Activated T-helper 1 cell treated with anti-CD3 and anti-CD28 coated beads, Interleukin-2, amount 50 U/mL, for 16 hours (primary cell): ENCODE data around the gene NUMBL.

Source experiments
- DNase-seq, 2 donors: peaks; one replicate each; pipeline ENCODE4 v3.0.0-alpha.2; 2020; ENCODE audit warnings: low read depth in 1 of 2, low spot score in 1 of 2

The NUMBL gene

DNA sequence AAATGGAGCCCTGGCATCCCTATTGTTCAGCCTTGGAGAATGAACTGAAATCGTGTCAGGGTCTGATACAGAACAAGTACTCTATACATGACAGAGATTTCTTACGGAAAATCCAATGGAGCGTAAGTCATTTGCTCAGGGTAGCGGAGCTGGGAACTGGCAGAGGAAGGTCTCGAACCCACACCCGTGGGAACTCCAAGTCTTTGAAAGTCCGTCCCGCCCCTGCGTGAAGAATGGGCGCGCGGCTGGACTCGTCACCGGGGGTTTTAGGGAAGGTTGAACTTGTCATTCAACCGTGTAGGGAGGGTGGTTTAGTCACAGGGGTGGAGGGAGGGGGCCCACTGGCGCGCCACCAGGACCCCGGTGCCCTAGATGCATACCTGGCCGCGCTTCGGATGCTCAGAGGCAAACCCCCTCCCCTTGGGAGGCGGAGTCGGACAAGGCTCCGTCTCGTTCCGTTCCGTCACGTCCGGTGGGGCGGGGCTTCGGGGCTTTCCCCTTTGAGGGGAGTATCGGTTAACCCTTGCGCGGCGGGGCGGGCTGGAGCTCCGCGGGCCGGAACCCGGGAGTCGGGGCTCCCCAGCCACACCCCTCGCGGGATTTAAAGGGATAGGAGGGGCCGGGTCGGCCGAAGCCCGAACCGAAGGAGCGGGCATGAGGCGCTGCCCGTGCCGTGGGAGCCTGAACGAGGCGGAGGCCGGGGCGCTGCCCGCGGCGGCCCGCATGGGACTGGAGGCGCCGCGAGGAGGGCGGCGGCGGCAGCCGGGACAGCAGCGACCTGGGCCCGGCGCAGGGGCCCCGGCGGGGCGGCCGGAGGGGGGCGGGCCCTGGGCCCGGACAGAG is 26.3 kb upstream of the NUMBL start, which contains the start of the genes COQ8B and ITPKC:
TSS of gene COQ8B (minus strand) at position 405 of the 843 bp plus-strand sequence. CDS start 2,254 bp downstream, outside the sequence.
TSS of gene ITPKC (plus strand) at position 631 of the 843 bp plus-strand sequence. CDS start at position 655, 24 bp downstream.
- peak; percentile 99 to 100 for DNase-seq

DNA sequence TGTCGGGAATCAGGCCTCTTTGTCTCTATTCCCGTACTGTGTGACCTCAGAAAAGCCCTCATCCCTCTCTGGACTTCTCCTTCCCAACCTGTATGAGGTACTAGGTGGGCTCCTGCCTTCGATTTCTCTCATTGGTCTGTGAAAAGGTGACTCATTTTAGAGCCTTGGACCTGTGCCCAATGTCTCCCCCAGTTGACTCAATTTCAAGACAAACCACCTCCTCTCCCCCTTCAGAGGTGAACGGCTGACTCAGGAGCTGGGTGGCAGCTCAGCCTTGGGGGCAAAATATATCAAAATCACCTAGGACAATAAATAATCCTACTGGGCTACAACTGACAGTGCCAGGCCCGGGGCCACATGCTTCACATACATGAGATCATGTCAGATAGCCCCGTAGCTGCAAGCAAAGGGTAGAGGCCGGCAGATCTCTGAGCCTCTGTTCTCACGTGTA is 25.6 kb upstream of the NUMBL start:
- peak; percentile 12 to 49 for DNase-seq

- DNase-seq: peak; percentile 85 to 87
Observed at GRCh38 chr19:40714441-40715299, 24.2 kb upstream of the NUMBL start.

- no peak for DNase-seq
Observed at GRCh38 chr19:40713939-40714338, 23.5 kb upstream of the NUMBL start.

DNA sequence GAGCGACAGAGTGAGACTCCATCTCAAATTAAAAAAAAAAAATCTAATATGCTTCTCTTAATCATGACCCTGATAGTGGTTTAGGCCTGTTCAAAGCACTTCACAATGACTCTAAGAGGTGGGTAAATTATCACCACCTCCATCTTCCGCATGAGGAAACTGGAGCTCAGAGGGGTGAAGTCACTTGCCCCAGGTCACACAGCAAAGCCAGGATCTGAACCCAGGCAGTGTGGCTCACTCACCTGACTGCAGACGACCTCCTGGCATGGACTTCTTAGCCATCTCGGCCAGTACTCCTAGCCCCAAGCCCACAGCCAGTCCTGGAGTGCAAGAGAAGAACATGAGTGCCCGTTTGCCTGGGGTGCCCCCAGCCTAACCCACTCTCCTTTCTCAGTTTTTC is 19.4 kb upstream of the NUMBL start:
- DNase-seq: no peak

DNA sequence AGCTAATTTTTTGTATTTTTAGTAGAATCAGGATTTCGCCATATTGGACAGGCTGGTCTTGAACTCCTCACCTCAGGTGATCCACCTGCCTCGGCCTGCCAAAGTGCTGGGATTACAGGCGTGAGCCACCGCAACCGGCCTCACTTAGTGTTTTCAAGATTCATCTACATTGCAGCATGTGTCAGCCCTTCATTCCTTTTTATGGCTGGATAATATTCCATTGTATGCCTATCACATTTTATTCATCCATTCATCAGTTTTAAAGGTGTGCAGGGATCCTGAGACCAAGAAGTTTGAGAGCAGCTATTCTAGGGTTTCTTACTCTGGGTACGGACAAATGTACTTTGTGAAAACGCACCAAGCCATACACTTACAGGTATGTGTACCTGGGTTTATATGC is 17.2 kb upstream of the NUMBL start:
- DNase-seq: no peak

GRCh38 chr19:40705950-40706619 is 15.6 kb upstream of the NUMBL start:
- DNase-seq: no peak

- no peak for DNase-seq
Observed at GRCh38 chr19:40705362-40705651, 14.9 kb upstream of the NUMBL start.

DNA sequence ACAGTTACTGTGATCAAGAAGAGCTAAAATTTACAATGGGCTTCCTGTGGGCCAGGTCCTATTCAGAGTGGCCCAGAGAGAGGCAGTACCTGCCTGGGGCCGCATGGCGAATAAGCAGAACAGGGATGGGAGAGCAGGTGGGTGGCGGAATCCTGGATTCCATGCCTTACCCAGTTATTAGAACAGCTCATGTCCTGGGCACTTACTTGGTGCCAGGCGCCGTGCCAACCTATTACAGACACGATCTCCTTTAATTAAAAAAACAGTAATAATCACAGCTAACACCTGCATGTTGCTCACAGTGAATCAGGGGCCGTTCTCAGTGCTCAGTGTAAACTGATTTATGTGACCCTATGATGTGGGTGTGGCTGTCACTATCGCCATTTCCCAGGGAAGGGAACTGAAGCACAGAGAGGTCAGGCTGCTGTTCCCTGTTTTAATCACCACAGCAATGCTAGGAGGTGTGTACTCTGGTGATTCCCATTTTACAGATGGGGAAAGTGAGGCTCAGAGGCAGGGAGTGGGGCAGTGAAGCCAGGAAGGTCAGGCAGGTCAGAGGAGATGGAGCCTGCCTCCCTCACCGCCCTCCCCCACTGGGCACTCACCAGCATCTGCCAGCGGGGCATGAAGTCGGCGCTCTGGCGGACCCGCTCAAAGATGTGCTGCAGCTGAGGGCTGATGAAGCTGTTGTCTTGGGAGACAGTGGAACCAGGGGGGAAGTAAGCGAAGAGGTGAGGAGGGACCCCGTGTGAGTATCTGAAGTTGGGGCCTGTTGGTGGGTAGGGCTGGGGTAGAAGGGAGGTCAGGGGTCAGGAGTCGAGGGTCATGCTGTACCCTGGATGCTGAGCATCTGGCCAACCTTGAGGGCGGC is 14.3 kb upstream of the NUMBL start:
- no peak for DNase-seq

DNA sequence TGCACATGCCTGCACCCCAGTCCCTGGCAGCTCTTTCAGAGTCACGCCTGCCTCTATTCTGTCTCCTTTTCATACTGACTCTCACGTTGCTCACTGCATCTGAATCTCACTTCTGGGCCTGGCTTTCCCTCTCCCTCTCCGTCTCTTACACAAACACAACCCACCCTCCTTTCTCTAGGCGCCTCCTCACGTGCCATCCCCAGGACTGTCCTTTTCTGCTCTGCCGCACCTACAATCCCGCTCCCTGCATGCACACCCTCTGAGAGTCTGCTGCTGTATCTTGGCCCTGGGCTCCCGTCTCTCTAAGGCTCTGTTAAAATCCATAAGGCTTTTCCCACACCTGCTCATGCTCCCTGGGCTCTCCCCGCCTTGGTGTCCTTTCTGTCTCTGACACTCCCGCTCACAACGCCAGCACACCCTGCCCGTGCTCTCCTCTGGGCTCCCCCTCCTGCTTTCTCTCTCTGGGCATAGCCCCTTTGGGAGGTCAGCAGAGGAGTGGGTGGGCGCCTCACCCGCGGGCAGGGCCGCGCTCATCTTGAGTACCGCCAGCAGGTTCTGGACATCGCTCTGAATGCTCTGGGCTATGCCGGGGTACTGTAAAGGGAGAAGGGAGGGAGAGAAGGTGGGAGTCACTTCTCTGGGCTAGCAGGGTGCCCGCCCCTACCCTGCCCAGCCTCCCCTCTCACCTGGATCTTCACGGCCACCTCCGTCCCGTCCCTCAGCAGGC is 12.7 kb upstream of the NUMBL start:
- DNase-seq: no peak

DNA sequence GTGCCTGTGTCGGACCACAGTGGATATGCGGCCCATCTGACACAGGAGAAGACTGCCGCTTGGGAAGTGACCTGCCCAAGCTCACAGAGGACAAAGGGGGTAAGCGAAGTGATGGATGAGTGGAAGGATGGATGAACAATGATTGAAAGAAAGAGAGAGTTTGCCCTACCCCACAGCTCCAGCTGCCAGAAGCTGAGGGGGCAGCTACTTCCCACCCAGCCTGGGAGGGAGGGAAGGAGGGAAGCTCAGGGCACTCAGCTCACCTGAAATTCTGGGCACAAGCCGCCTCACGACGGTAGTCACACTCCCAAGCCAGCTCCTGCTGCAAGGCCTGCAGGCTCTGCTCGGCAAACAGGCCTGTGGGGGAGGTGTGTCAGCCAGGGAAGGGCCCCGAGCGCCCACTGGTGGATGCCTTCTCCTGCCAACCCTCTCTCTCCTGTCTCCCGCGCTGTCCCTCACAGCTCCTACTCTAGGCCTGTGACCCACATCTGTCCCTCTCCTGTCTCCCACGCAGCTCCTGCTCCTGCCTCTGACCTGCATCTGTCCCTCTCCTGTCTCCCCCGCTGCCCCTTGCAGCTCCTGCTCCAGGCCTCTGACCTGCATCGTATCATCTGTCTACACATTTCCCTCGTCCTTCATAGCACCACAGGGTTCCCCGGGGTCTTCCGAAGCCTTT is 12.0 kb upstream of the NUMBL start:
- no peak for DNase-seq

DNA sequence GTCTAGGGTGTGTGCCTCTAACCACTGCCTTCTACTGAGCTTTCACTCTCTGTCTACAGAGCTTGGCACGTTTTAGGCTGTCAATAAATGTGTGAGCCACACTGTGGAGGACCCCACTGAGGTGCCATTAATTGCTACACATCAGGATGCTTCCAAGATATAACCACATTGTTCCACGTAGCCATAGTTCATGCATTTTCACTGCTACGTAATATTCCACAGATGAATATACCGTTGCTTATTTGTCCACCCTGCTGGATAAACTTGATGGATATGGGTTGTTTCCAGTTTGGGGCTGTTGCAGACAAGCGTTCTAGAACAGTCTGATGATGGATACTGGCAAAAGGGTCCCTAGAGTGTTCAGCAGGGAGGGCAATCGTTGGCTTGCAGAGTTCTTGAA is 11.3 kb upstream of the NUMBL start:
- no peak for DNase-seq

DNA sequence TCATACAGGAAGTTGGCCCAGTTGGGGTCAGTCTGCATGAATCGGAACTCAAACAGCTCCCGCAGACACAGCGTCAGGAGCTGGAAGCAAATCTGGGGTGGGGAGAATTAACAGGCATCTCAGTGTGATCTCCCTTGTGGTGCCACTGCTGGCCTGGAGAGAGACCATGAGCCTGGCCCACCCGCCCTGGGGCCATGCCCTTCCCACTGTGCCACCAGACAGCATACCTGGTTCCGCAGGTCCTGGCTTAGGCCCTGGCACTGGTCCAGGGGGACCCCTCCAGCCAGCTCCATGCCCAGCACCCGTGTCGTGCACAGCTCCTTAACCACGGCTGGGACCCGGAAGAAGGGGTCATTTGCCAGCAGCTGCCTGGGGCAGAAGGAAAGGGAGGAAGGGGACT is 9.6 kb upstream of the NUMBL start:
- DNase-seq: no peak

DNA sequence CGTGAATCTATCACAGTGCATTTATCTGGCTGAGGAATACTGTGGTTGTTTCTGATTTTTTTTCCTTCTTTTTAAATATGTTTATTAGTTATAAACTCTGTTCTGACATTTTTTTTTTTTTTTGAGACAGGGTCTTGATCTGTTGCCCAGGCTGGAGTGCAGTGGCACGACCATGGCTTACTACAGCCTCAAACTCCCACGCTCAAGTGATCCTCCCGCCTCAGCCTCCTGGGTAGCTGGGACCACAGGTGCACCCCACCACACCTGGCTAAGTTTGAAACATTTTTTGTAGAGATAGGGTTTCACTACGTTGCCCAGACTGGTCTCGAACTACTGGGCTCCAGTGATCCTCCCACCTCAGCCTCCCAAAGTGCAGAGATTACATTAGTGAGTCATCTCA is 6.6 kb upstream of the NUMBL start:
- no peak for DNase-seq

DNA sequence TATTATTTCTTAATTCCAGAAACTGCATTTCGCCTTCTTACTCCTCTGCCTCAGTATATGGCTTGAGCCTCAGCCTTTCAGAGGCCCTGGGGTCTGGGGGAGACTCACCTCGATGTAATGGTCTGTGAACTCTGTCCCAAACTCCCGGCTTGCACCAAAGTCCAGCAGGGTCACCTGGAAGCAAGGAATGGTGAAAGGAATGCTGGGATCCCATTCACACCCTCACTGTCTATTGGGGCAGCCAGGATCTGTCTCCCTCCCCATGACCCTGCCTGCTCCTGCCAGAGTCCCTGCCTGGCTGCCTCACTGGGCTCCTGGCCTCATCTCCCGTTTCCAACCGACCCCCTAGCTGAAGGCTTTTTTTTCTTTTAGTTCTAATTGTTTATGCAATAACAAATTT is 5.4 kb upstream of the NUMBL start:
- no peak for DNase-seq

DNA sequence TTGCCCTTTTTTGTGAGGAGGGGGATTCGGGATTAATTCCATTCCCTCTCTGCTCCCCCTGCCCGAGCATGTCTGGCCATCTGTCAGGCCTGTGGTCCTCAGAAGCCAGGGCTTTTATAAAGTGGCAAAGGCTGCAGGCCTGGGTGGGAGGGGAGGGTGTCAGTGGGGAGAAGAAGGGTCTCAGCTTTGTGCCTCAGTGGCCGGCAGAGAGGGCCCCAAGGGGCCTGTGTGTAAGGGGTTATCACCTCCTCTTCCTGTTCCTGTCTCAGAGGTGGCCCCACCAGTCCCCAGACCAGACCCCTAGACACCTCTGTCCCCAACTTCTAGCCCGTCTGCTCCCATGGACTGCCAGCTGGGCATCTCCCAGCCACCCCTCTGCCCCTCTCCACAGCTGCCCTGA is 3.4 kb upstream of the NUMBL start:
- no peak for DNase-seq

DNA sequence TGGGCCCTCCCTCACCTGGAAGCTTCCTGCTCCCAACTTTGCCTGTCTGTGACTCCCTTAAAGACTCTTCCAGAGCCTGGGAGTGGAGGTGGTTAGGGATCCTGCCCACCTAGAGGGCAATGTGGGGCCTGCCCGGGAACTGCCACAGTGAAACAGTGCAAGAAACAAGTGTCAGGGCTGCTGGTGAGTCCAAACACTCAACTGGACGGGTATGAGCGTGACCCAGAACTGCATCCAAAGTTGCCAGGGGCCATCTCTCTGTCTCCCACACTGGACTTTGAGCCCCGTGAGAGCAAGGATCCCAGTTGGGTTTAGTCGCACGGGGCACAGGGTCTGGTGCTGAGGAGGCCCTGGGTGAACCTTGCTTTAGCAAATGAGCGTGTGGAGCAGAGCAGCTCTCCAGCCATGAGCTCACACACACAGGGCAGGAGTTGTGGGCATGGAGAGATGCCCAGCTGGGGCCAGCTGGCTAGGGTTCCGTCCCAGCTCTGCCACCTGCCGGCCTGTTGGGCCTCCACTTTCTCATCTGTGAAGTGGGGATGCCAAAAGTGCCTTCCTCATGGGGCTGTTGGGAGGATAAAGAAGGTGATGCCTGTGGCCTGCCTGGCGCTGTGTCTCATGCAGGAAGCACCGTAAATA is 2.8 kb upstream of the NUMBL start:
- DNase-seq: no peak

DNA sequence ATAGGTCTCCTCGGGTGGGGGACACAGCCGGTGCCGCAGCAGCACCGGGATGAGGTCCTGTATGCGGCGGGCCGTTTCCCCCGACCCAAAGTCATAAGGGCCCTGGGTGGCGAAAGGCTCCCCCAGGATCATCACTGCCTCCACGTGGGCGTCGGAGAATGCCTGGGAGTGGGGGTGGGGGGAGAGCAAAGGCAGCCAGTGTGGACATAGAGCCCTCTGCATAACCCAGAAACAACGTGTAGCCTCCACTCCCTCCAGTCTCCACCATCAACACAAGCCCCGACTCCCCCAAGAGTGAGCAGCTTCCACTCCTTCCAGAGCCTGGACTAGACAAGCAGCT is 1.7 kb upstream of the NUMBL start:
- no peak for DNase-seq
